ENCODE data around the gene SERP1. TPM values are rescaled to one million over a fixed set of nuclear protein-coding genes. Genes with fewer than 3 reads are reported as not detected.

Gene SERP1
- total RNA-seq, 1 experiment from 2014 or later = 439 TPM

GRCh38 chr3:150540991-150541390 lies 5.3 kb downstream of the SERP1 start:
- intact Hi-C loops (cut with micrococcal nuclease) = no loop called here
- H3K4me2 ChIP-seq (ENCODE audit: low read length) = no peak overlapping the region
- H3K27me3 ChIP-seq (ENCODE audit: low read length) = no peaks in the 10 kb centered on the region
- no peak overlapping the region for H3K27ac ChIP-seq (ENCODE audit: low read length)
- no peak for ATAC-seq
- CTCF ChIA-PET = no interaction called here
- H3K9ac ChIP-seq (ENCODE audit: low read length) = no peak overlapping the region
- peaks cover 40% of the 10 kb centered on the region for H3K79me2 ChIP-seq (ENCODE audit: low read length)
- H3K4me1 ChIP-seq (ENCODE audit: insufficient read depth, low read length) = peaks cover 16% of the 10 kb centered on the region
- no peaks in the 10 kb centered on the region for H3K9me3 ChIP-seq (ENCODE audit: low read length)
- no TSS peak for BruUV-seq (replicated peaks)
- TF ChIP-seq, protein P1, sequence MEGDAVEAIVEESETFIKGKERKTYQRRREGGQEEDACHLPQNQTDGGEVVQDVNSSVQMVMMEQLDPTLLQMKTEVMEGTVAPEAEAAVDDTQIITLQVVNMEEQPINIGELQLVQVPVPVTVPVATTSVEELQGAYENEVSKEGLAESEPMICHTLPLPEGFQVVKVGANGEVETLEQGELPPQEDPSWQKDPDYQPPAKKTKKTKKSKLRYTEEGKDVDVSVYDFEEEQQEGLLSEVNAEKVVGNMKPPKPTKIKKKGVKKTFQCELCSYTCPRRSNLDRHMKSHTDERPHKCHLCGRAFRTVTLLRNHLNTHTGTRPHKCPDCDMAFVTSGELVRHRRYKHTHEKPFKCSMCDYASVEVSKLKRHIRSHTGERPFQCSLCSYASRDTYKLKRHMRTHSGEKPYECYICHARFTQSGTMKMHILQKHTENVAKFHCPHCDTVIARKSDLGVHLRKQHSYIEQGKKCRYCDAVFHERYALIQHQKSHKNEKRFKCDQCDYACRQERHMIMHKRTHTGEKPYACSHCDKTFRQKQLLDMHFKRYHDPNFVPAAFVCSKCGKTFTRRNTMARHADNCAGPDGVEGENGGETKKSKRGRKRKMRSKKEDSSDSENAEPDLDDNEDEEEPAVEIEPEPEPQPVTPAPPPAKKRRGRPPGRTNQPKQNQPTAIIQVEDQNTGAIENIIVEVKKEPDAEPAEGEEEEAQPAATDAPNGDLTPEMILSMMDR (conservative IDR thresholded peaks at IDR 0.05; ENCODE audit: low read depth, low read length) = no peak
- no peak for TF ChIP-seq EZH2phosphoT487 (IDR thresholded peaks at IDR 0.05; ENCODE audit: borderline replicate concordance, low read length)
- TF ChIP-seq EZH2 (IDR thresholded peaks at IDR 0.05; ENCODE audit: low read length, unreplicated experiment) = no peak
- H3K4me3 ChIP-seq (ENCODE audit: low read length) = no peak overlapping the region
- H3K9me2 ChIP-seq (replicated peaks; ENCODE audit: low read length) = no peaks in the 10 kb centered on the region
- no peak overlapping the region for H2AFZ ChIP-seq (ENCODE audit: low read length)
- H3F3A ChIP-seq (ENCODE audit: low read length, unreplicated experiment) = no peaks in the 10 kb centered on the region
- POLR2A ChIA-PET (ENCODE audit: unreplicated experiment) = no interaction called here
- H4K20me1 ChIP-seq (ENCODE audit: low read length) = peaks cover 38% of the 10 kb centered on the region
- DNase-seq = no peak
- H3K36me3 ChIP-seq (ENCODE audit: low read depth, low read length) = peaks cover 29% of the 10 kb centered on the region

- peaks cover 33% of the 10 kb centered on the region for H3K79me2 ChIP-seq (ENCODE audit: low read length)
- H3K4me1 ChIP-seq (ENCODE audit: insufficient read depth, low read length) = peaks cover 16% of the 10 kb centered on the region
- no TSS peak for BruUV-seq (replicated peaks)
- peaks cover 29% of the 10 kb centered on the region for H3K36me3 ChIP-seq (ENCODE audit: low read depth, low read length)
- no peak overlapping the region for H3K9ac ChIP-seq (ENCODE audit: low read length)
- intact Hi-C loops (cut with micrococcal nuclease) = no loop called here
- H2AFZ ChIP-seq (ENCODE audit: low read length) = no peak overlapping the region
- ATAC-seq = no peak
- H3K27ac ChIP-seq (ENCODE audit: low read length) = no peak overlapping the region
- ChIA-PET CTCF (no interaction called here), POLR2A (ENCODE audit: unreplicated experiment) (no interaction called here)
- DNase-seq = no peak
- no peaks in the 10 kb centered on the region for H3K9me3 ChIP-seq (ENCODE audit: low read length)
- peaks cover 33% of the 10 kb centered on the region for H4K20me1 ChIP-seq (ENCODE audit: low read length)
- no peaks in the 10 kb centered on the region for H3K27me3 ChIP-seq (ENCODE audit: low read length)
- no peaks in the 10 kb centered on the region for H3K9me2 ChIP-seq (replicated peaks; ENCODE audit: low read length)
- no peaks in the 10 kb centered on the region for H3F3A ChIP-seq (ENCODE audit: low read length, unreplicated experiment)
- no peak overlapping the region for H3K4me2 ChIP-seq (ENCODE audit: low read length)
- TF ChIP-seq, protein P1 (conservative IDR thresholded peaks at IDR 0.05; ENCODE audit: low read depth, low read length) = no peak
- TF ChIP-seq EZH2 (IDR thresholded peaks at IDR 0.05; ENCODE audit: low read length, unreplicated experiment) (no peak), EZH2phosphoT487 (IDR thresholded peaks at IDR 0.05; ENCODE audit: borderline replicate concordance, low read length) (no peak)
- H3K4me3 ChIP-seq (ENCODE audit: low read length) = no peak overlapping the region
Measured at GRCh38 chr3:150540297-150540696, 6.0 kb downstream of the SERP1 start.

GRCh38 chr3:150538324-150539208 lies 7.7 kb downstream of the SERP1 start:
- no peaks in the 10 kb centered on the region for H3K9me3 ChIP-seq (ENCODE audit: low read length)
- no peaks in the 10 kb centered on the region for H3F3A ChIP-seq (ENCODE audit: low read length, unreplicated experiment)
- H2AFZ ChIP-seq (ENCODE audit: low read length) = no peak overlapping the region
- H3K27me3 ChIP-seq (ENCODE audit: low read length) = no peaks in the 10 kb centered on the region
- POLR2A ChIA-PET (ENCODE audit: unreplicated experiment) = no interaction called here
- CTCF ChIA-PET = interaction anchor here (0.5 to 1.1 kb wide), 2 partner anchors 300 kb away, joined by 3 read pairs; no protein-coding TSS in a partner anchor
- intact Hi-C loops (cut with micrococcal nuclease) = no loop called here
- no peak overlapping the region for H3K4me3 ChIP-seq (ENCODE audit: low read length)
- BruUV-seq (replicated peaks) = no TSS peak
- DNase-seq = no peak
- H4K20me1 ChIP-seq (ENCODE audit: low read length) = peaks cover 16% of the 10 kb centered on the region
- no peak overlapping the region for H3K9ac ChIP-seq (ENCODE audit: low read length)
- peaks cover 24% of the 10 kb centered on the region for H3K36me3 ChIP-seq (ENCODE audit: low read depth, low read length)
- no peaks in the 10 kb centered on the region for H3K9me2 ChIP-seq (replicated peaks; ENCODE audit: low read length)
- peaks cover 2% of the 10 kb centered on the region for H3K4me1 ChIP-seq (ENCODE audit: insufficient read depth, low read length)
- TF ChIP-seq EZH2phosphoT487 (IDR thresholded peaks at IDR 0.05; ENCODE audit: borderline replicate concordance, low read length) (no peak), EZH2 (IDR thresholded peaks at IDR 0.05; ENCODE audit: low read length, unreplicated experiment) (no peak)
- TF ChIP-seq, protein P1 (conservative IDR thresholded peaks at IDR 0.05; ENCODE audit: low read depth, low read length) = no peak
- peak; percentile 45 for ATAC-seq
- no peak overlapping the region for H3K4me2 ChIP-seq (ENCODE audit: low read length)
- no peak overlapping the region for H3K27ac ChIP-seq (ENCODE audit: low read length)
- peaks cover 16% of the 10 kb centered on the region for H3K79me2 ChIP-seq (ENCODE audit: low read length)

All from PC-3 (cell line).